IMR-90 (cell line): ENCODE data around the gene TEX22. TPM values are rescaled to one million over a fixed set of nuclear protein-coding genes. Genes with fewer than 3 reads are reported as not detected.

Source experiments
- ATAC-seq: fragments of 200-7000 bp; cut with Tn5 transposase; 2 replicates; pipeline ENCODE4 v1.9.1; 2020; ENCODE audit warnings: low read depth, mild to moderate bottlenecking, moderate library complexity
- BruUV-seq: library from RNA; stranded (reverse); fragments of 400-500 nt; replicated peaks from 2 replicates; lab custom pipeline; 2021; lab: Mats Ljungman, UMichigan
- CTCF ChIA-PET: fragments of 300-600 bp; formaldehyde crosslinking; extraction: SDS; loops from one replicate; lab custom pipeline; 2021; ENCODE audit warnings: antibody characterized with exemption; lab: Yijun Ruan, JAX
- POLR2A ChIA-PET: fragments of 300-600 bp; sonication (Branson Sonifier 250); formaldehyde crosslinking; loops from one replicate; lab custom pipeline; 2022; ENCODE audit warnings: antibody characterized with exemption; ENCODE audit not compliant: unreplicated experiment; lab: Charles Lee
- DNase-seq: peaks from one replicate; pipeline ENCODE4 v3.0.0; 2013
- H2AFZ ChIP-seq: replicated peaks from 2 replicates; pipeline ENCODE3; 2013; ENCODE audit warnings: low read length, mild to moderate bottlenecking; ENCODE audit not compliant: poor library complexity
- H2AK5ac ChIP-seq: 2 replicates; pipeline ENCODE4 v1.6.1; 2013; ENCODE audit warnings: low read depth, low read length, inconsistent platforms
- H2AK9ac ChIP-seq: replicated peaks from 2 replicates; pipeline ENCODE3; 2013; ENCODE audit warnings: mild to moderate bottlenecking, low read depth, low read length, moderate library complexity; ENCODE audit not compliant: poor library complexity
- H2BK120ac ChIP-seq: 2 replicates; pipeline ENCODE4 v1.6.1; 2013; ENCODE audit warnings: low read depth, low read length, inconsistent platforms
- H2BK15ac ChIP-seq: 3 replicates; pipeline ENCODE4 v1.6.1; 2013; ENCODE audit warnings: low read depth, low read length, inconsistent platforms
- H2BK20ac ChIP-seq: 2 replicates; pipeline ENCODE4 v1.6.1; 2013; ENCODE audit warnings: low read depth, mild to moderate bottlenecking, inconsistent platforms, low read length, moderate library complexity
- H2BK5ac ChIP-seq: 2 replicates; pipeline ENCODE4 v1.6.1; 2013; ENCODE audit warnings: mild to moderate bottlenecking, low read depth, low read length, inconsistent platforms; ENCODE audit not compliant: poor library complexity, severe bottlenecking
- H3K14ac ChIP-seq: replicated peaks from 2 replicates; pipeline ENCODE4 v1.6.1; 2013; ENCODE audit warnings: low read depth, low read length, inconsistent platforms
- H3K18ac ChIP-seq: 2 replicates; pipeline ENCODE4 v1.6.1; 2013; ENCODE audit warnings: low read depth, low read length, control low read depth
- H3K23ac ChIP-seq: 2 replicates; pipeline ENCODE4 v1.6.1; 2013; ENCODE audit warnings: low read depth, low read length, inconsistent platforms
- H3K27ac ChIP-seq: 2 replicates; pipeline ENCODE4 v1.5.1; 2013; ENCODE audit warnings: mild to moderate bottlenecking, control low read depth, low read length; ENCODE audit not compliant: insufficient read depth
- H3K27me3 ChIP-seq: 2 replicates; pipeline ENCODE4 v1.6.1; 2013; ENCODE audit warnings: low read length; ENCODE audit not compliant: control insufficient read depth, insufficient read depth
- H3K36me3 ChIP-seq: 2 replicates; pipeline ENCODE4 v1.6.1; 2013; ENCODE audit warnings: low read length, mixed read lengths; ENCODE audit not compliant: control insufficient read depth, insufficient read depth
- H3K4ac ChIP-seq: 2 replicates; pipeline ENCODE4 v1.6.1; 2013; ENCODE audit warnings: low read depth, low read length, inconsistent platforms
- H3K4me1 ChIP-seq: 2 replicates; pipeline ENCODE4 v1.6.1; 2013; ENCODE audit warnings: low read length, mixed read lengths; ENCODE audit not compliant: control insufficient read depth, insufficient read depth
- H3K4me2 ChIP-seq: 2 replicates; pipeline ENCODE4 v1.6.1; 2013; ENCODE audit warnings: low read depth, mild to moderate bottlenecking, control low read depth, low read length, moderate library complexity
- H3K4me3 ChIP-seq: 2 replicates; pipeline ENCODE4 v1.5.1; 2013; ENCODE audit warnings: low read depth, mild to moderate bottlenecking, control low read depth, low read length, moderate library complexity; ENCODE audit not compliant: insufficient read depth
- H3K56ac ChIP-seq: 2 replicates; pipeline ENCODE4 v1.6.1; 2013; ENCODE audit warnings: low read length, inconsistent platforms; ENCODE audit not compliant: insufficient read depth; ENCODE audit errors: extremely low read depth
- H3K79me1 ChIP-seq, 2 experiments: 2 replicates each; pipeline ENCODE4 v1.6.1; 2013; ENCODE audit warnings: low read length in 2 of 2, inconsistent platforms in 1 of 2, low read depth in 1 of 2
- H3K9ac ChIP-seq: 2 replicates; pipeline ENCODE4 v1.6.1; 2013; ENCODE audit warnings: low read depth, low read length, control low read depth
- H3K9me1 ChIP-seq: 2 replicates; pipeline ENCODE4 v1.6.1; 2013; ENCODE audit warnings: low read length, inconsistent platforms; ENCODE audit not compliant: insufficient read depth
- H3K9me3 ChIP-seq: 2 replicates; pipeline ENCODE4 v1.6.1; 2013; ENCODE audit warnings: low read length; ENCODE audit not compliant: control insufficient read depth, insufficient read depth
- H4K20me1 ChIP-seq: 2 replicates; pipeline ENCODE4 v1.6.1; 2013; ENCODE audit warnings: low read length, inconsistent platforms; ENCODE audit not compliant: insufficient read depth
- H4K5ac ChIP-seq: 2 replicates; pipeline ENCODE4 v1.6.1; 2013; ENCODE audit warnings: mild to moderate bottlenecking, low read depth, low read length, control low read depth
- H4K8ac ChIP-seq, 2 experiments: 2 replicates each; pipeline ENCODE4 v1.6.1; 2013; ENCODE audit warnings: low read depth in 2 of 2, low read length in 2 of 2, control low read depth in 1 of 2, inconsistent platforms in 1 of 2
- H4K91ac ChIP-seq: 2 replicates; pipeline ENCODE4 v1.6.1; 2013; ENCODE audit warnings: low read depth, low read length, inconsistent platforms; ENCODE audit not compliant: insufficient read depth
- BHLHE40 ChIP-seq: fragments of 150-350 bp; IDR thresholded peaks from 2 replicates; pipeline ENCODE4 v1.6.1; 2016; ENCODE audit warnings: mild to moderate bottlenecking, low read depth, low read length
- FOS ChIP-seq: fragments of 150-350 bp; IDR thresholded peaks from 2 replicates; pipeline ENCODE4 v1.6.1; 2016; ENCODE audit warnings: low read depth, low read length
- MAFK ChIP-seq: IDR thresholded peaks from 2 replicates; pipeline ENCODE4 v1.6.1; 2012; ENCODE audit warnings: low read depth, low read length, improper control_type of control experiment
- MXI1 ChIP-seq: IDR thresholded peaks from 2 replicates; pipeline ENCODE4 v1.6.1; 2012; ENCODE audit warnings: low read depth, mild to moderate bottlenecking, low read length, moderate library complexity, borderline replicate concordance
- POLR2A ChIP-seq: IDR thresholded peaks from 2 replicates; pipeline ENCODE4 v1.6.1; 2012; ENCODE audit warnings: mild to moderate bottlenecking, low read depth, low read length
- RFX5 ChIP-seq: IDR thresholded peaks from 2 replicates; pipeline ENCODE4 v1.8.0; 2012; ENCODE audit warnings: low read depth, mild to moderate bottlenecking, low read length, moderate library complexity
- USF2 ChIP-seq: fragments of 150-350 bp; IDR thresholded peaks from 2 replicates; pipeline ENCODE4 v1.6.1; 2017; ENCODE audit warnings: mild to moderate bottlenecking, antibody characterized with exemption, low read length, low read depth
- WGBS, 2 experiments: methylation state at CpG; one replicate each; pipeline versions ENCODE4 v1.1.5 to v1.1.7; 2013; ENCODE audit warnings: missing lambda C conversion rate in 2 of 2; ENCODE audit not compliant: insufficient read length in 1 of 2; ENCODE audit errors: extremely low coverage in 2 of 2; 5-methylcytosine and 5-hydroxymethylcytosine counted together
- dilution Hi-C: fragments of 300-500 bp; cut with HindIII; formaldehyde crosslinking; loops from one replicate; pipeline ENCODE4 v1.14.3; 2018; ENCODE audit warnings: low sequenced_read_pairs; ENCODE audit not compliant: unreplicated experiment
- in situ Hi-C: fragments of 300-500 bp; cut with MboI; formaldehyde crosslinking; loops from 3 replicates; pipeline ENCODE4 v1.14.3; 2019; ENCODE audit warnings: low sequenced_read_pairs, inconsistent platforms, mixed read lengths
- intact Hi-C: fragments of 100-400 bp; cut with micrococcal nuclease; formaldehyde crosslinking; loops from 2 replicates; pipeline ENCODE4 v1.10.0; 2022
- polyA plus RNA-seq, 3 experiments: library from polyadenylated mRNA; depleted of rRNA; stranded (reverse); fragments of >200 nt; gene quantifications; 2 replicates each; pipeline ENCODE4 v1.2.3, GENCODE V29; 2012; ENCODE audit warnings: low replicate concordance in 1 of 3
- total RNA-seq: library from RNA; depleted of rRNA; stranded (reverse); fragments of >200 nt; gene quantifications from 2 replicates; pipeline ENCODE4 v1.2.3, GENCODE V29; 2012

The TEX22 gene
- total and polyA plus RNA-seq, 2 of the 4 experiments (the other 2 are of a cell fraction), result 0.10 to 0.18 TPM

- Histone ChIP-seq H3K56ac (no peak overlapping the region), H3K9me1 (no peaks in the 10 kb centered on the region), H3K23ac (no peak overlapping the region), H2BK20ac (no peak overlapping the region), H2BK5ac (no peak overlapping the region), H3K4me1 (no peaks in the 10 kb centered on the region), H2BK120ac (no peak overlapping the region), H3K14ac (no peak overlapping the region), H4K8ac (no peak overlapping the region), H3K27me3 (no peaks in the 10 kb centered on the region), H4K20me1 (no peaks in the 10 kb centered on the region; the same call in 1 of the 2 replicates), H2BK15ac (no peak overlapping the region), H3K4me2 (no peak overlapping the region), H3K4me3 (no peak overlapping the region), H3K36me3 (peaks cover 56% of the 10 kb centered on the region), H4K91ac (no peak overlapping the region), H4K5ac (no peak overlapping the region), H2AK5ac (no peak overlapping the region), H3K9me3 (no peaks in the 10 kb centered on the region), H3K4ac (no peak overlapping the region), H3K27ac (no peak overlapping the region), H3K79me1 (peaks cover 5 to 12% of the 10 kb centered on the region in 2 experiments; a peak in 1 of 4 replicates), H2AK9ac (no peak overlapping the region), H3K18ac (no peak overlapping the region), H3K9ac (no peak overlapping the region), H2AFZ (no peak overlapping the region)
- ATAC-seq (no peak), DNase-seq (no peak)
- 95% methylated on average over 13 of the region's 22 CpGs; no CpG with 5 or more reads in 1 of the 2 experiments for WGBS, 2 experiments
- dilution Hi-C loops (no loop called here), intact Hi-C loops (no loop called here), in situ Hi-C loops (no loop called here)
- CTCF ChIA-PET, result no interaction called here
- no TSS peak for BruUV-seq
- POLR2A ChIA-PET, result no interaction called here
- TF ChIP-seq BHLHE40 (no peak), MAFK (no peak), USF2 (no peak), FOS (no peak), RFX5 (no peak), POLR2A (no peak), MXI1 (no peak)
Measured at GRCh38 chr14:105455086-105455640, 56.8 kb downstream of the TEX22 start.
